HG02623 (cell line): Measurements from ENCODE around the gene SEPTIN8.

Experiments
- ATAC-seq: cut with Tn5 transposase; IDR thresholded peaks from one replicate; pipeline ENCODE4 v1.9.1; 2021; ENCODE audit warnings: moderate library complexity; ENCODE audit not compliant: unreplicated experiment

The SEPTIN8 gene, protein sequence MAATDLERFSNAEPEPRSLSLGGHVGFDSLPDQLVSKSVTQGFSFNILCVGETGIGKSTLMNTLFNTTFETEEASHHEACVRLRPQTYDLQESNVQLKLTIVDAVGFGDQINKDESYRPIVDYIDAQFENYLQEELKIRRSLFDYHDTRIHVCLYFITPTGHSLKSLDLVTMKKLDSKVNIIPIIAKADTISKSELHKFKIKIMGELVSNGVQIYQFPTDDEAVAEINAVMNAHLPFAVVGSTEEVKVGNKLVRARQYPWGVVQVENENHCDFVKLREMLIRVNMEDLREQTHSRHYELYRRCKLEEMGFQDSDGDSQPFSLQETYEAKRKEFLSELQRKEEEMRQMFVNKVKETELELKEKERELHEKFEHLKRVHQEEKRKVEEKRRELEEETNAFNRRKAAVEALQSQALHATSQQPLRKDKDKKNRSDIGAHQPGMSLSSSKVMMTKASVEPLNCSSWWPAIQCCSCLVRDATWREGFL

DNA sequence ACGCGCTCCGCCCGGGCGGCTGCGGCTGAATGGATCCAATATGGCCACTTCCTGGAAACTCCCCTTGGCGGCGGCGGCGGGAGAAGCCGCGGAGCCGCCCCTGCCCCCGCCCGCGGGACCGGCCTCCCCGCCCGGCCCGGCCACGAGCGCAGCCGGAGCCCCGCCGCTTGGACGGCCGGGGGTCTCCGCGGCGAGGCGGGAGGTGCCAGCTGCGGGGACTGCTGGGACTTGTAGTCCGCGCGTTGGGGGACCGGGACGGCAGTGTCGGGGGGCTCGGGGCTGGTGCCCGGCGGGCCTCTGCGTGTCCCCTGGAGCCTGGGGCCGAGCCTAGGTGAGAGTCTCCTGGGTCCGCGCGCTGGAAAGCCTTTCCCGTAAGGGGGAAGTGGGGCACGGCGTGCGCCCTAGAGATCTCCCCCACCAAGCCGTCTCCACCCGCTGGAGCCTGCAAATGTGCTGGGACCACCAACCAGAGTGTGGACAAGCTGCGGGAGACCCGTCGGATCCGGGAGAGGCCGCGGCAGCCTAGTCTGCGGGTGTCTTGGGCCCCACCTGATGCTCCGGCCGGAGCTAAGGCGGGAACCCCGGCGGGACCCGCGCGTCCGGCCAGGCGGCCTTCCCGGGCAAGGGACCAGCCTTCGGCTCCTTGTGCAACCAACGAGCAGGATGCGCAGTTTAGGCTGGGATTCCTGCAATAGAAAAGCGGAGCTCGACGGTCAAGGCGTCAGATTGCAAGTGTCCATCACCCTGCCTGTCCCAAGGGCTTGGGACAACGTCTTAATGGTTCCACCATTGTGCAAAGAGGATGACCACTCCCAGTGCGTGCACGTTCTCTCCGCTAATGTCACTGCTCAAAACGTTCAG lies at the start of gene SEPTIN8:
Gene SEPTIN8 (minus strand): TSS at position 31 of the 861 bp plus-strand sequence. CDS start 102 bp downstream, outside the sequence.
- ATAC-seq = peak; percentile 58

GRCh38 chr5:132826424-132827082 lies 49.5 kb upstream of the SEPTIN8 start:
- ATAC-seq = no peak

GRCh38 chr5:132825834-132826391 lies 48.9 kb upstream of the SEPTIN8 start:
- no peak for ATAC-seq

GRCh38 chr5:132825033-132825833 lies 48.2 kb upstream of the SEPTIN8 start:
- no peak for ATAC-seq

DNA sequence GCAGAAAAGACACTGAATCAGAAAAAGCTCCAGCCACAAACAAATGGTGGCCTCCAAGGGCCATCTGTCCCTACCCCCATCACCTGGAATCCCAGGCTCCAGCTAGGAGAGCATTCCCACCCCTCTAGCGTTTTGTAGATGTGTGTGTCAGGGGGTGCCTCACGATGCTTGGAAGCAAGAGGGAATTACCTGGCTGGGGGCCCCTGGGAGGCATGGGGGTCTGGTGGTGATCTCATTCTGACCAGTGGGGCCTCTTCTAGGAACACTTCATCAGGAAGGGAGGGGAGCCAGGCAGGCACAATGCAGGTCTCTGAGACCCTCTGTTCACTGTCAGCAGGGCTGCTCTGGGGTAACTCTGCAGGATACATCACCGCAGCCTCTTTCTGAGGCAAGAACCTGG lies 47.4 kb upstream of the SEPTIN8 start:
- no peak for ATAC-seq

DNA sequence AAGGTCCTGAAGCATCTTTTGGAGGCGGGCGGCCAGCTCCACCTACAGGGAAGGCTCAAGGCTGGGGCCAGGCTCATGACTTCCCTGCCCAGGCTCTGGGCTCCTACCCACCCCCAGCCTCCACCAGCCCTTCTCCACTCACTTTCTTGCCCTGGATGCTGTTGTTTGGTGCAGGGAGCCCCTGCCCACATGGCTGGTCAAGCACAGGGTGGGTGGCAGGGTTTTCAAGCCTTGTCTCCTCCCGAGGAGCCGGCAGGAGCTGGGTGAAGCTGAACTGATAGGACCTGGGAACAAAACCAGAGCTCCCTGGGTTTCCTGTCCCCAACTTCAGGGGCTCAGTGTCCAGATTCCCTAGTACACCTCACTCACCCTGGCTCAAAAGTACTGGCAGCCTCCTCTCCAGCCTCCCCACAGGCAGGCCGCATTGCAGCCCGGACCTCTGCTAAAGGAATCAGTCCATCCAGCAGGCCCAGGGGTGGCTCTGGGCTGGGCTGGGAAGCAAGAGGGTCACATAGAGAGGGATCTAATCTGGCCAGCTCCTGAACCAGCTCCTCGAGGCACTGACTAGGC lies 46.5 kb upstream of the SEPTIN8 start:
- no peak for ATAC-seq

DNA sequence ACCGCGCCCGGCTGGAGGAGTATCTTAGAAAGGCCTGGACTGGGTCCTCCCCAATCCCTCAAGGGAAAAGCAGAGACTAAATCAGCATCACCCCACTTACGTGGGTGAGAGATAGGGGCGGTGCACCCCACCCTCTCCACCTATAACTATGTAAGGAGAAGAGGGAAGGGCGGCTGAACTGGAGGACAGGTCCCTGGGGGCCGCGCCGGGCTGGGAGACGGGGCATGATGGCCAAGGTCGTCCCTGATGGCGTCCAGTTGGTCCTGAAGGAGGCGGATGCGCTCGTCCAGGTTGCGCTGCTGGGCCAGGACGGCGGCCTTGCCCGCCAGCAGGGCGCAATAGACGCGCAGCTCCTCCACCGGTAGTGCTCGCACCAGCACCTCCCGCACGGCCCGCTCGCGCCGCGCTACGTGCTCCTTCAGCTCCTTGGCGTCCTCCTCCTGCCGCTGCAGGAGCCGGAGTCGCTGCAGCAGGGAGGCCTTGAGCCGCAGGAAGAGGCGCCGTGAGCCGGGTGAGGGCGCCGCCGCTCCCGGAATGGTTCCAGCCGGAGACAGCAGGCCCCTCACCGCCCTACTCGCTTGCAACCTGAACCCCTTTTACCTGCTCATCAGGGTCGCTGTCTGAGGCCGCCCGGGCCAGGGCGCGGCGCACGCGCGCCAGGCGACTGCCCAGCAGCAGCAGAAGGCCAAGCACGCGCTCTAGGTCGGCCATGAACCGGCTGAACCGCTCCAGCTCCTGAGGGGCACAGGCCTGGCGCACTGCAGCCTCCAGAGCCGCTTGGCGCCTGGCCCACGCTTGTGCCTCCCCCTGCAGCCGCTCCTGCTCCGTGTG lies 45.8 kb upstream of the SEPTIN8 start:
- ATAC-seq = no peak

GRCh38 chr5:132821791-132822190 lies 44.8 kb upstream of the SEPTIN8 start:
- no peak for ATAC-seq

DNA sequence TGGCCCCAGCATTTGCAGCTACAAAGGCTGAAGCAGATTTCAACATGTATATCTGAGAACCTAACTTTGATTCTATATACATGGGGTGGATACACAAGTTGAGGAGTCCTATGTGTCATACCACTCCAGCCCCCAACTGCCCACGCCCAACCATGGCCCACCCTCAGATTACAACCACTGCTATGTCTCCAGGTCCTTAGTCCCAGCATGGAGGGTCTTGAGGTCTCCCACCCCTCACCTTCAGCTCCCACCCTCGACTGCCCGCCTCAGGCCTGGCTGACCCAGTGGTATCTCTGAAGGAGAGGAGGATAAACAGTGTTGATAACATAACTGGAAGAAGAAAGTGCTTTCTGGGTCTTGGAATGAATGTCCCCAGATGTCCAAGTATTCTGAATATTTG lies 44.3 kb upstream of the SEPTIN8 start:
- ATAC-seq = no peak

GRCh38 chr5:132820162-132820754 lies 43.2 kb upstream of the SEPTIN8 start:
- ATAC-seq = peak; percentile 70

- no peak for ATAC-seq
Measured at GRCh38 chr5:132819468-132819867, 42.4 kb upstream of the SEPTIN8 start.

GRCh38 chr5:132817011-132817410 lies 40.0 kb upstream of the SEPTIN8 start:
- no peak for ATAC-seq

GRCh38 chr5:132816554-132816953 lies 39.5 kb upstream of the SEPTIN8 start:
- no peak for ATAC-seq

DNA sequence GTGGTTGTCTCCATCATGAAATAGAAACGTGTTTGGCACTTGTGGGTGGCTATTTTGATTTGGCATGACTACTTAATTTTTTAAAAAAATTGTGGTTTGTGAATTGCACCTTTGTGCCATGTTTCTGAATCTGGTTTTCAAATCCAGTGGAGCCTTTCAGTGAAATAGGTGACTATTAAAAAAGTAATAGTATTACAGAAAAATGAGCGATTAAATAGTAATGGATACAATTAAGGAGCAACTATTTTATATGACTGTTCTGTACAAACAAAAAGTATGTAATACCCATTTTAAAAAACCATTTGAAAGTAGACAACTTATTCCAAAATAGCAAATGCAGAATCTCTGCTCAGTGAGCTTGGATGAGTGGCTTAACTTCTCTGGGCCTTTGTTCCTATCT lies 39.0 kb upstream of the SEPTIN8 start:
- no peak for ATAC-seq

- no peak for ATAC-seq
Measured at GRCh38 chr5:132815454-132815853, 38.4 kb upstream of the SEPTIN8 start.

GRCh38 chr5:132814503-132815294 lies 37.7 kb upstream of the SEPTIN8 start:
- ATAC-seq = no peak

DNA sequence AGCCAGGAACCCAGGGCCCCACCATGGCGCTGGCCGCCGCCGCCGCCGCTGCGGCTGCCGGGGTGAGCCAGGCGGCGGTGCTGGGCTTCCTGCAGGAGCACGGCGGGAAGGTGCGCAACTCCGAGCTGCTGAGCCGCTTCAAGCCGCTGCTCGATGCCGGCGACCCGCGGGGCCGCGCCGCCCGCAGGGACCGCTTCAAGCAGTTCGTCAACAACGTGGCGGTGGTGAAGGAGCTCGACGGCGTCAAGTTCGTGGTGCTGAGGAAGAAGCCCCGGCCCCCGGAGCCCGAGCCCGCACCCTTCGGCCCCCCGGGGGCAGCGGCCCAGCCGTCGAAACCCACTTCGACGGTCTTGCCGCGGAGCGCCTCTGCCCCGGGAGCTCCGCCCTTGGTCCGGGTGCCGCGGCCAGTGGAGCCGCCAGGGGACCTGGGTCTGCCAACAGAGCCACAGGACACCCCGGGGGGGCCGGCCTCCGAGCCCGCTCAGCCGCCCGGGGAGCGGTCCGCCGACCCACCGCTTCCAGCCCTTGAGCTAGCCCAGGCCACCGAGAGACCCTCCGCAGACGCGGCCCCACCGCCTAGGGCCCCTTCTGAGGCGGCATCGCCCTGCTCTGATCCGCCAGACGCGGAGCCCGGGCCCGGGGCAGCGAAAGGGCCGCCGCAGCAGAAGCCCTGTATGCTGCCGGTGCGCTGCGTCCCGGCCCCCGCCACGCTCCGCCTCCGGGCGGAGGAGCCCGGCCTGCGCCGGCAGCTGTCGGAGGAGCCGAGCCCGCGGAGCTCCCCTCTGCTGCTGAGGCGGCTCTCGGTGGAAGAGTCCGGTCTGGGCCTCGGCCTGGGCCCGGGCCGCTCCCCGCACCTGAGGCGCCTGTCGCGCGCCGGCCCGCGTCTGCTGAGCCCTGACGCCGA lies 36.8 kb upstream of the SEPTIN8 start:
- no peak for ATAC-seq
